ENCODE data around the gene SLC25A6.

Gene SLC25A6

DNA sequence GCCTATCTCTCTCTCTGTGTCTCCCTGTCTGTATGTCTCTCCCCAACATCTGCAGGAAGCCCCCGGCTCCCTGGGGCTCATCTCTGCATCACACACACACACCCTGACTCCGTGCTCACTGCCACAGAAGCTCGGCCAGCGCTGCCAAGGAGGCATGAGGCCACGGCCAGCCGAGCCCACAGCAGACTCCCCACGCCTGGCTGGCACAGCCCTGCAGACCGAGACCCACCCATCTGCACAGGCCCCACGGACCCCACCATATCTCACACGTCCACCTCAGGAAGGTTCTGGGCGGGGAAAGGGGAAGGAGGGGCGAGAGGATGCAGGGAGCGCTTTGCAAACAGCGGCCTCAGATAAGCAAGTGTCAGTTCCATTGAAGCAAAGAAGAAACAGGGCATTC lies 28.5 kb upstream of the SLC25A6 start:
- H3K4me3 ChIP-seq (ENCODE audit: low read depth, low read length): no peak overlapping the region
- TF ChIP-seq, protein P1, sequence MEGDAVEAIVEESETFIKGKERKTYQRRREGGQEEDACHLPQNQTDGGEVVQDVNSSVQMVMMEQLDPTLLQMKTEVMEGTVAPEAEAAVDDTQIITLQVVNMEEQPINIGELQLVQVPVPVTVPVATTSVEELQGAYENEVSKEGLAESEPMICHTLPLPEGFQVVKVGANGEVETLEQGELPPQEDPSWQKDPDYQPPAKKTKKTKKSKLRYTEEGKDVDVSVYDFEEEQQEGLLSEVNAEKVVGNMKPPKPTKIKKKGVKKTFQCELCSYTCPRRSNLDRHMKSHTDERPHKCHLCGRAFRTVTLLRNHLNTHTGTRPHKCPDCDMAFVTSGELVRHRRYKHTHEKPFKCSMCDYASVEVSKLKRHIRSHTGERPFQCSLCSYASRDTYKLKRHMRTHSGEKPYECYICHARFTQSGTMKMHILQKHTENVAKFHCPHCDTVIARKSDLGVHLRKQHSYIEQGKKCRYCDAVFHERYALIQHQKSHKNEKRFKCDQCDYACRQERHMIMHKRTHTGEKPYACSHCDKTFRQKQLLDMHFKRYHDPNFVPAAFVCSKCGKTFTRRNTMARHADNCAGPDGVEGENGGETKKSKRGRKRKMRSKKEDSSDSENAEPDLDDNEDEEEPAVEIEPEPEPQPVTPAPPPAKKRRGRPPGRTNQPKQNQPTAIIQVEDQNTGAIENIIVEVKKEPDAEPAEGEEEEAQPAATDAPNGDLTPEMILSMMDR (IDR thresholded peaks at IDR 0.05; ENCODE audit: insufficient read depth, low read depth, low read length, missing control alignments): no peak
- no peak for DNase-seq (ENCODE audit: low read depth)

DNA sequence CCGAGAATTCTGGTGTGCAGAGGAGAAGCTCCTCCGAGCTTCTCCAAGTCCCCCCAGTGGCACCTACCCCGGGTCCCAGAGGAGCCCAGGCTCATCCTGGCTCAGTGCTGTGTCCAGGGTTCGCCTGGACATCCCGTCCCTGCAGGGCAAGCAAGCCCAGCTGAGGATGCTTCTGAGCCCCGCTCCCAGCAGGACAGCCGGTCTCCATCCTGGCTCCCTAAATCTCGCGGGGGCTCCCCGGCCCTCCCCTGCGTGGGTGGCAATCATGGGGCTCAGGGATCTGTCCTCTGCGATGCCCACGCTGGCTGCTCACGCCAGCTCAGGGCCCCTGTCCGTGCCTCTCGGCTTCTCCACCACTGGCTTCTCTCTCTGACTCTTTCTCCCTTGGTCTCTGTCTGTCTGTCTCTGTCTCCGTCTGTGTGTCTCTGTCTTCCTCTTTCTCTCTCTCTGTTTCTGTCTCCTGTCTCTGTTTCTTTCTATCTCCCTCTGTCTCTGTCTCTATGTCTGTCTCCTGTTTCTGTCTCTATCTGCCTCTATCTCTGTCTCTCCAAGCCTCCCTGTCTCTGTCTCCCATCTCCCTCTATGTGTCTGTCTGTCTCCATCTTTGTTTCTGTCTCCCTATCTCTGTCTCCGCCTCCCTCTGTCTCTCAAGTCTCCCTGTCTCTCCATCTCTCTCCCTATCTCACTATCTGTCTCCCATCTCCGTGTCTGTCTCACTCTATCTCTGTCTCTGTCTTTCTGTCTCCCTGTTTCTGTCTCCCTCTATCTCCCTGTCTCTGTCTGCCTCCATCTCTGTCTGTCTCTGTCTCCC lies 27.8 kb upstream of the SLC25A6 start:
- no peak for DNase-seq (ENCODE audit: low read depth)
- TF ChIP-seq, protein P1 (IDR thresholded peaks at IDR 0.05; ENCODE audit: insufficient read depth, low read depth, low read length, missing control alignments): no peak
- no peak overlapping the region for H3K4me3 ChIP-seq (ENCODE audit: low read depth, low read length)

DNA sequence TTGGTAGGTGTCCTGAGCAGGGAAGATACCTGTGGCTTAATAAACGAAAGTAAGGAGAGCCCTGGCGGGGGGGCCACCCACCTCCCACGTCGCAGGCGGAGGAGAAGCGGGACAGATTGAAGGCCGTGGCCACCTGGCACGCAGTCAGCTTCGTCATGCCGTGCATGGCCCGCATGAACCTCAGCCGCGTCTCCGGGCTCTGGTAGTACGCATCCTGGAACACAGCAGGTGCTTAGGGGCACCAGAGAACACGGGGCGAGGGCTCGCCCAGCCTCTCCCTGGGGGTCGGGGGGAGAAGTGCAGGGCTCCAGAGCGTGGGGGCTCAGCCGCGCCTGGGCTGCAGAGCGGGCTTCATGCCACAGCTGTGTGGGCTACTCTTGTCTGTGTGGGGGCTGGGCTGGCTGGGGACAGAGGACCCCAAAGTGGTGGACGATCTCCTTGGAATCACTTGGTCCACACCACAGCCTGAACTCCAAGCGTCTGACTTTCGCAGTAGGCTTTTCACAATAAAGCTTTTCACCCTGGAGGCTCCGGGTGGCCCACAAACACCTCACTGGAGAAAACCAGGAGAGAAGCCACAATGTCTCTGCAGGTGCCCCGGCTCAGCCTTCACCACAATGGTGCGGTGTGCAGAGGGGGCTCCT lies 27.1 kb upstream of the SLC25A6 start:
- no peak for DNase-seq (ENCODE audit: low read depth)

DNA sequence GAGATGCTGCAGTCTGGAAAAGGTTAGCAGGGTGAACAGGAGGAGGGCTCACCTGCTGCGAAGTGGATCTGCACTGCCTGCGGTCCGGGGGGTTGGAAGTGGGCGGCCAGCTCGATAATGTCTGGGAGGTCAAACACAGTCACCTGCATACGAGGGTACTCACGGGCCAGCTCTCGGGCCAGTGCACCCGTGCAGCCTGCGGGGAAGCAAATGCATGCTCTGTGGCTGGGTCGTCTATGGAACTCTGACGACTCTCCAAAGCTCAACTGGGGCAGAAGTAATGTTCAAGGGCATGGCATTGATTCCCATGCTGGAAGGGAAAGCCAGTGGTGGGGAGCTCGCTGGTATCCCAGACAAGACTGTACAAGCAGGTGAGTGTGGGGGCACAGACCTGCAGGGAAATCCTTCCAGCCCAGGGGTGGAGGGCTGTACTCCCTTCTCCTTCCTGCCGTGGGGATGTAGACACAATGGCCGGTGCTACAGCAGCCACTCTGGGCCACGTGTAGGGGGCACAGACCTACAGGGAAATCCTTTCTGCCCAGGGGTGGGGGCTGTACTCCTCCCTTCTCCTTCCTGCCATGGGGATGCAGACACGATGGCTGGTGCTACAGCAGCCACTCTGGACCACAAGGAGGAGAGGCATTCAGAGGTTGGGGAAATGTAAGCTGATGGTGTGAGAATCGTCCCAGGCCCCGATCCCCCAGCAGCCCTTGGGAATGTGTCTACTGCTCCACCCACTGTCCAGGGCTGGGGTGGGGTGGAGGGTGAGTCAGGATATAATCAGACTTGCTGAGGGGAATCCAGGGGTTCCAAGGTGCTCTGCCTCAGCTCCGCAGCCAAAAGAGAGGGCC lies 26.2 kb upstream of the SLC25A6 start:
- DNase-seq (ENCODE audit: low read depth): no peak
- TF ChIP-seq, protein P1 (IDR thresholded peaks at IDR 0.05; ENCODE audit: insufficient read depth, low read depth, low read length, missing control alignments): no peak
- H3K4me3 ChIP-seq (ENCODE audit: low read depth, low read length): no peak overlapping the region

More for the DNA sequence above, 27.1 kb upstream of the SLC25A6 start:
- TF ChIP-seq, protein P1 (IDR thresholded peaks at IDR 0.05; ENCODE audit: insufficient read depth, low read depth, low read length, missing control alignments): no peak
- no peak overlapping the region for H3K4me3 ChIP-seq (ENCODE audit: low read depth, low read length)

DNA sequence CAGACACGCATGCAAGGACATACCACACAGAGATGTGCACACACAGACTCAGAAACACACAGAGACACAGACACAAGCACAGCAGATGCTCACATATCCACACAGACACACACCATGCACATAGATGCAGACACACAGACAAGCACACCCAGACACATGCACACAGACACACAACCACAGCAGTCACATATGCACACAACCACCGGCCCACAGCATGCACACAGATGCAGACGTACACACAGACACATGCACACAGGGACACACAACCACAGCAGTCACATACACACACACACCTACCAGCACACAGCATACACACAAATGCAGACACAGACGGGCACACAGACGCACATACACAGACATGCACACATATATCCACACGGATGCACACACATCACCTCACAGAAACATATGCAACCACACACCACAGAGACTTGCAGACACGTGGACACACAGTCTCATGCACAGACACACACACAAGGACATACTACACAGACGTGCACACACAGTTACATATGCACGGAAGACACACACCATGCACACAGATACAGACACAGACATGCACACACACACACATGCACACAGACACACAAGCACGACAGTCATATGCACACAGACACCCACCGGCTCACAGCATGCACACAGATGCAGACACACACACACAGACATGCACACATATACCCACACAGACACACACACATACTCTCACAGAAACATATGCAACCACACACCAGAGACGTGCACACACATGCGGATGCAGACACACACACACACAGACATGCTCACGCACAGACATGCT lies 25.2 kb upstream of the SLC25A6 start:
- TF ChIP-seq, protein P1 (IDR thresholded peaks at IDR 0.05; ENCODE audit: insufficient read depth, low read depth, low read length, missing control alignments): no peak
- no peak for DNase-seq (ENCODE audit: low read depth)
- no peak overlapping the region for H3K4me3 ChIP-seq (ENCODE audit: low read depth, low read length)

DNA sequence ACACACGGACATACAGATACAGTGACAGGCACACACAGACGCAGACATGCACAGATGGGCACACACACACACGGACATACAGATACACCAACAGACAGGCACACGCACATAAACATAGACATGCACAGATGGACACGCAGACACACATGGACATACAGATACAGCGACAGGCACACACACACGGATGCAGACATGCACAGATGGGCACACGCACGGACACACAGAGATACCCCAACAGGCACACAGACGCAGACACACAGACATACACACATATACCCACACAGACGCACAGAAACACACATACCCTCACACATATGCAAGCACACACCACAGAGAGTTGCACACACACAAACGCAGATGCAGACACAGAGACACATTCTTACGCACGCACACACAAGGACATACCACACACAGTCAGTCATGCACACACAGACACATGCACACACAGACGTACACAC lies 24.4 kb upstream of the SLC25A6 start:
- no peak for DNase-seq (ENCODE audit: low read depth)
- H3K4me3 ChIP-seq (ENCODE audit: low read depth, low read length): no peak overlapping the region
- TF ChIP-seq, protein P1 (IDR thresholded peaks at IDR 0.05; ENCODE audit: insufficient read depth, low read depth, low read length, missing control alignments): no peak
